SK-N-SH (cell line): ENCODE data around the gene CD93.

Experiments
- CTCF ChIP-seq: fragments of 200-600 bp; sonication (generic); IDR thresholded peaks from 2 replicates; pipeline ENCODE4 v1.6.1; 2017; ENCODE audit warnings: antibody characterized with exemption, mild to moderate bottlenecking, moderate library complexity
- MAX ChIP-seq: IDR thresholded peaks from 2 replicates; pipeline ENCODE4 v1.4.0; 2012; ENCODE audit warnings: low read depth
- NRF1 ChIP-seq: IDR thresholded peaks from 2 replicates; pipeline ENCODE4 v1.6.1; 2012; ENCODE audit warnings: low read depth, mild to moderate bottlenecking, low read length
- RAD21 ChIP-seq: IDR thresholded peaks from 2 replicates; pipeline ENCODE4 v1.6.1; 2012; ENCODE audit warnings: mild to moderate bottlenecking, low read length
- SIN3A ChIP-seq: IDR thresholded peaks from 2 replicates; pipeline ENCODE4 v1.6.1; 2012; ENCODE audit warnings: low read depth, mild to moderate bottlenecking, low read length, moderate library complexity, borderline replicate concordance
- USF2 ChIP-seq: fragments of 150-350 bp; IDR thresholded peaks from 2 replicates; pipeline ENCODE4 v1.6.1; 2017; ENCODE audit warnings: antibody characterized with exemption, low read length, low read depth, borderline replicate concordance

GRCh38 chr20:23086931-23087411, 847 bp upstream of the CD93 start:
- TF ChIP-seq USF2 = no peak
- TF ChIP-seq RAD21 = no peak
- no peak for TF ChIP-seq CTCF
- TF ChIP-seq MAX = no peak
- TF ChIP-seq SIN3A = no peak
- TF ChIP-seq NRF1 = no peak
